Ishikawa (cell line): ENCODE results near the gene SHC4.

ENCODE experiments used
- CEBPB ChIP-seq: IDR thresholded peaks from 2 replicates; pipeline ENCODE4 v1.6.1; 2012
- CREB1 ChIP-seq: IDR thresholded peaks from 2 replicates; pipeline ENCODE4 v1.6.1; 2012; ENCODE audit warnings: low read depth
- EGR1 ChIP-seq: IDR thresholded peaks from 2 replicates; pipeline ENCODE4 v1.6.1; 2012
- EP300 ChIP-seq: IDR thresholded peaks from 2 replicates; pipeline ENCODE4 v1.6.1; 2012; ENCODE audit warnings: borderline replicate concordance
- FOXM1 ChIP-seq: IDR thresholded peaks from 2 replicates; pipeline ENCODE4 v1.6.1; 2012; ENCODE audit warnings: low read depth, borderline replicate concordance
- MAX ChIP-seq: IDR thresholded peaks from 2 replicates; pipeline ENCODE4 v1.6.1; 2012
- NFIC ChIP-seq: IDR thresholded peaks from 2 replicates; pipeline ENCODE4 v1.6.1; 2012
- RAD21 ChIP-seq: IDR thresholded peaks from 2 replicates; pipeline ENCODE4 v1.6.1; 2012; ENCODE audit warnings: low read depth
- REST ChIP-seq: IDR thresholded peaks from 2 replicates; pipeline ENCODE4 v1.6.1; 2012; ENCODE audit warnings: low read depth, mild to moderate bottlenecking
- TAF1 ChIP-seq: IDR thresholded peaks from 2 replicates; pipeline ENCODE4 v1.6.1; 2012; ENCODE audit warnings: low read depth, mild to moderate bottlenecking
- TCF12 ChIP-seq: IDR thresholded peaks from 2 replicates; pipeline ENCODE4 v1.6.1; 2012; ENCODE audit warnings: low read depth
- TEAD4 ChIP-seq: IDR thresholded peaks from 2 replicates; pipeline ENCODE4 v1.6.1; 2012
- USF1 ChIP-seq: IDR thresholded peaks from 2 replicates; pipeline ENCODE4 v1.6.1; 2012
- ZBTB7A ChIP-seq: IDR thresholded peaks from 2 replicates; pipeline ENCODE4 v1.6.1; 2012; ENCODE audit warnings: low read depth

SHC4 gene

GRCh38 chr15:48777645-48778330 is 185.9 kb downstream of the SHC4 start:
- TF ChIP-seq USF1: no peak
- TF ChIP-seq ZBTB7A: no peak
- TF ChIP-seq REST: no peak
- TF ChIP-seq TCF12: no peak
- no peak for TF ChIP-seq MAX
- TF ChIP-seq RAD21: no peak
- TF ChIP-seq EGR1: no peak
- no peak for TF ChIP-seq TEAD4

- no peak for TF ChIP-seq REST
- no peak for TF ChIP-seq NFIC
- TF ChIP-seq CEBPB: no peak
- no peak for TF ChIP-seq CREB1
- TF ChIP-seq EP300: no peak
- no peak for TF ChIP-seq RAD21
- TF ChIP-seq EGR1: no peak
- no peak for TF ChIP-seq FOXM1
- TF ChIP-seq ZBTB7A: no peak
- no peak for TF ChIP-seq TEAD4
- TF ChIP-seq TAF1: no peak
These were observed 188.2 kb downstream of the SHC4 start for GRCh38 chr15:48775546-48775945.

- no peak for TF ChIP-seq FOXM1
These were observed 189.2 kb downstream of the SHC4 start for GRCh38 chr15:48774484-48774883.
